ENCODE results near the gene SORT1. TPM values are rescaled to one million over a fixed set of nuclear protein-coding genes. Genes with fewer than 3 reads are reported as not detected.

Gene SORT1
- total and polyA plus RNA-seq, 3 experiments from 2014 or later = 0.16 to 3.9 (median 3.0) TPM

Other genes starting within 250 kb of the SORT1 start
- gene SARS1, start 184.0 kb downstream of the SORT1 start, total RNA-seq = 100 to 1,000 TPM; 189 to 195 TPM
- gene SARS1, start 184.0 kb downstream of the SORT1 start, polyA plus RNA-seq = 157 TPM
- 1 to 10 TPM; 2.7 to 2.8 TPM for gene CELSR2, start 148.4 kb downstream of the SORT1 start, total RNA-seq
- 0.77 TPM for gene CELSR2, start 148.4 kb downstream of the SORT1 start, polyA plus RNA-seq
- 1 to 10 TPM; 5.4 to 5.8 TPM for gene PSRC1, start 114.8 kb downstream of the SORT1 start, total RNA-seq
- 0.59 TPM for gene PSRC1, start 114.8 kb downstream of the SORT1 start, polyA plus RNA-seq
- not detected for gene MYBPHL, start 90.9 kb downstream of the SORT1 start, total RNA-seq
- gene MYBPHL, start 90.9 kb downstream of the SORT1 start, polyA plus RNA-seq = not detected
- 100 to 1,000 TPM; 207 to 238 TPM for gene PSMA5, start 28.5 kb upstream of the SORT1 start, total RNA-seq
- 120 TPM for gene PSMA5, start 28.5 kb upstream of the SORT1 start, polyA plus RNA-seq
- gene SYPL2, start 68.6 kb upstream of the SORT1 start, total RNA-seq = under 1 TPM in 1 of 2 experiments, not detected in 1; 0.07 TPM
- gene SYPL2, start 68.6 kb upstream of the SORT1 start, polyA plus RNA-seq = 0.07 TPM
- 10 to 100 TPM; 14.6 to 15.3 TPM for gene ATXN7L2, start 86.0 kb upstream of the SORT1 start, total RNA-seq
- 8.7 TPM for gene ATXN7L2, start 86.0 kb upstream of the SORT1 start, polyA plus RNA-seq
- 10 to 100 TPM in 1 of 2 experiments, 1 to 10 TPM in 1; 9.9 to 10.6 TPM for gene CYB561D1, start 96.2 kb upstream of the SORT1 start, total RNA-seq
- 15.4 TPM for gene CYB561D1, start 96.2 kb upstream of the SORT1 start, polyA plus RNA-seq
- 1 to 10 TPM; 4.0 to 4.9 TPM for gene AMIGO1, start 111.8 kb upstream of the SORT1 start, total RNA-seq
- gene AMIGO1, start 111.8 kb upstream of the SORT1 start, polyA plus RNA-seq = 20.2 TPM
- gene GPR61, start 142.0 kb upstream of the SORT1 start, total RNA-seq = under 1 TPM in 1 of 2 experiments, not detected in 1; 0.39 TPM
- gene GPR61, start 142.0 kb upstream of the SORT1 start, polyA plus RNA-seq = not detected
- 1 to 10 TPM; 9.8 to 9.9 TPM for gene GNAI3, start 150.7 kb upstream of the SORT1 start, total RNA-seq
- 8.6 TPM for gene GNAI3, start 150.7 kb upstream of the SORT1 start, polyA plus RNA-seq
- 1 to 10 TPM in 1 of 2 experiments, under 1 TPM in 1; 0.53 to 1.5 TPM for gene GNAT2, start 221.7 kb upstream of the SORT1 start, total RNA-seq
- not detected for gene GNAT2, start 221.7 kb upstream of the SORT1 start, polyA plus RNA-seq
- gene AMPD2, start 221.9 kb upstream of the SORT1 start, total RNA-seq = 10 to 100 TPM; 69.1 to 91.1 TPM
- gene AMPD2, start 221.9 kb upstream of the SORT1 start, polyA plus RNA-seq = 36.0 TPM

Measured in CD8-positive, alpha-beta memory T cell (primary cell).